Measurements from ENCODE around the gene HDLBP.

DNA sequence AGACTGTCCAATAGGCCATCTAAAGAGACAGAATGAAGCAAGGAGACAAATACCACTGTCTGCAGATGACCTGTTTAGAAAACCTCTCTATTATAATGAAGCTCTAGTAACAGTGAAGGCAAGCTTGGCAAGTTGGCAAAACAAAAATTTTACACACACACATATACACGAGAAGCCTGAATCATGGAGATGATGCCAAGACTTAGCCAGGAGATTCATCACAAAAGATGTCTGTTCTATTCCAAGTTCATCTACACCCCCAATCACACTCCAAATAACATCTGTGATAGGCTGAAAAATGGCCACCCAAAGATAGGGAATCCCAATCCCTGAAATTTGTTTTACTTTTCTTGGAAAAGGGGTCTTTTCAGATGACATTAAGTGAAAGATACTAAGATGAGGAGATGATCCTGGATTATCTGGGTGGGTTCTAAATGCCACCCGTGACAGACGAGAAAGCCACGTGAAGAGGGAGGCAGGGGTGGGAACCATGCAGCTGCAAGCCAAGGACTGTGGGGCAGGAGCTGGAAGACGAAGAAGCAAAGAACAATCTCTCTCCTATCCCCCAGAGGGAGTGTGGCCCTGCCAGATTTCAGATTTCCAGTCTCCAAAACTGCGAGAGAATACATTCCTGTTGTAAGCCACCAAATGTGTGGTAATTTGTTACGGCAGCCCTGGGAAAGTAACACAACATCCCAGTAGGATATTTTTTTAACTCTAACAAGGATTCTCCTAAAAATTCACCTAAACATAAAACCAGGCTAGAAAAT, 20.0 kb downstream of the HDLBP start:
- TF ChIP-seq, protein P1, sequence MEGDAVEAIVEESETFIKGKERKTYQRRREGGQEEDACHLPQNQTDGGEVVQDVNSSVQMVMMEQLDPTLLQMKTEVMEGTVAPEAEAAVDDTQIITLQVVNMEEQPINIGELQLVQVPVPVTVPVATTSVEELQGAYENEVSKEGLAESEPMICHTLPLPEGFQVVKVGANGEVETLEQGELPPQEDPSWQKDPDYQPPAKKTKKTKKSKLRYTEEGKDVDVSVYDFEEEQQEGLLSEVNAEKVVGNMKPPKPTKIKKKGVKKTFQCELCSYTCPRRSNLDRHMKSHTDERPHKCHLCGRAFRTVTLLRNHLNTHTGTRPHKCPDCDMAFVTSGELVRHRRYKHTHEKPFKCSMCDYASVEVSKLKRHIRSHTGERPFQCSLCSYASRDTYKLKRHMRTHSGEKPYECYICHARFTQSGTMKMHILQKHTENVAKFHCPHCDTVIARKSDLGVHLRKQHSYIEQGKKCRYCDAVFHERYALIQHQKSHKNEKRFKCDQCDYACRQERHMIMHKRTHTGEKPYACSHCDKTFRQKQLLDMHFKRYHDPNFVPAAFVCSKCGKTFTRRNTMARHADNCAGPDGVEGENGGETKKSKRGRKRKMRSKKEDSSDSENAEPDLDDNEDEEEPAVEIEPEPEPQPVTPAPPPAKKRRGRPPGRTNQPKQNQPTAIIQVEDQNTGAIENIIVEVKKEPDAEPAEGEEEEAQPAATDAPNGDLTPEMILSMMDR (IDR thresholded peaks at IDR 0.05; ENCODE audit: low read depth, low read length), result no peak
- no peak for TF ChIP-seq EZH2phosphoT487 (IDR thresholded peaks at IDR 0.05; ENCODE audit: low read depth)

Data from OCI-LY3 (cell line).